Measurements from ENCODE around the gene CCDC12.

CCDC12 gene

DNA sequence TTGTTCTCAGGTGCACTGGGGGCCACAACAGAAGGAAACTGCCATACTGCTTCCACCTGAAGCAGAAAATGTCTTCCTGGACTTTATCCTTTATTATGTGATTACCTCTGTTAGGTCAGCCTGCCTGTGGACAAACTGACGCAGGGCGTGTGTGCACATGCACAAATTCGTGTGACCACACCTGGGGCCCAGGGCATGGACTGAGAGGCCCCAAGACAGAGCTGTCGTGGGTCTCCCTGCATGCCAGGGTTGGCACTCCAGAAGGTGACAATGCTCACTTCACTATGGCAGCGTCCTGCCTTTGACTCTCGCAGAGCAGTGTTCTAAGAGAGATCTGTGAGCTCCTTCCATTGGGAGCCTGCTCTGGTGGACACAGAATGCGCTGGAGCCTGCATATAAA is 34.5 kb downstream of the CCDC12 start:
- H3K27ac Mint-ChIP-seq, result no peak overlapping the region
- H3K9me3 Mint-ChIP-seq, result no peaks in the 10 kb centered on the region
- peaks cover 32% of the 10 kb centered on the region for H3K36me3 Mint-ChIP-seq (ENCODE audit: low read depth)
- no peak overlapping the region for H3K4me3 Mint-ChIP-seq
- no peaks in the 10 kb centered on the region for H3K27me3 Mint-ChIP-seq (ENCODE audit: low read depth)
- H3K4me1 Mint-ChIP-seq (ENCODE audit: low read depth), result peaks cover 55% of the 10 kb centered on the region

DNA sequence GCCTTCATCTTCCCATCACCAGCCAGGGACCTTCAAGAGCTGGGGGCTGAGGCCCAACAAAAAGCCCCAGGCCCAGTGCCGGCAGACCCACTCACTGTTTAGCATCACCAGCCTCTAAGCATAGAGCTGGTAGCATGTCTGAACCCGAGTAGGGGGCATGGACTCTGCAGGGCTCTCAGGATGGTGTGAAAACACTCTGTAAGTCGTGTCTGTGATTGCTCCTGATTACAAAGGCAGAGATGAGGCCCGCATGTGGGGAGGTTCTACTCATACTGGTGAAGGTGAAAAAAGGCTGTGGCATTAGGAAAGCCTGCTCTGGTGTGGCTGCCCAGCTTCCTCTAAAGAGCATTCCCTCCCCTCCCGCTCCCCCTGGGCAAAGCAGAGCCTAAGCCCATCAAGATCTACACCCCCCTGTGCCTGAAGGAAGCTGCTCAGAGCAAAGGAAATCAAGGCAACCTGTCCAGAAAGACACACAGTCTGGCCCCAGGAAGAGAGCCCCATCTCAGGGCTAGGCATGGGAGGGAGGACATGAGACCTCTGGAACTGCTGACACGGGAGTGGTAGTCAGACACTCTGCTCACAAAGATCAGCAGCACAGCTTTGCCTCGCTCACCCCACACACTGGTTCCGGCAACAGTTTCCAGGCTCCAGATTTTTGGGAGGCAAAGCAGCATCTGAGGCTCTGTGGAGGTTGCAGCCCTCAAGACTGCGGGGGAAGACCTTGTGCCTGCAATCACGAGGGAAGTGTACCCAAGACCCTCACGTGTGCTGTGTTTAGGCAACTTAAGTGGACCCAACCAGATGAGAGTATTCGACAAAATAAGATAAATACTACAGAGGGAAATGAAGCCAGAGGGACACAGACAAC is 36.7 kb downstream of the CCDC12 start:
- peaks cover 33% of the 10 kb centered on the region for H3K4me1 Mint-ChIP-seq (ENCODE audit: low read depth)

DNA sequence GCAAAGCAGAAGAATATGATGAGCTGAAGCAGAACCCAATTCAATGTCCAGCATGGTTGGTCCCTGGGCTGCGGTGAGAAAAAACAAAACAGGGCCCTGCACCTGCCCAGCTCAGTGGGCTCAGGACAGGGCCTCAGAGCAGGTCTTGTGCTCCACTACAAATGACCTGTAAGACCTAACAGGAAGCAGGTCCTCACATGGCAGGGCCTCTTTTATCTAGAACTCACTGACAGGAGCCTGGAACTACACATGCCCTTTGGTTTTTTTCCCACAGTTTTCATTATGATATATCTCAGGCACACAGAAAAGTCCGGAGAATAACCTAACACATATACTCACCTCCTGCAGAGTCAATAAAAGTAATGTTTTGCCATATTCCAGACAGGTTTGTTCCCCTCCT is 38.4 kb downstream of the CCDC12 start:
- no peaks in the 10 kb centered on the region for H3K27me3 Mint-ChIP-seq (ENCODE audit: low read depth)
- H3K4me1 Mint-ChIP-seq (ENCODE audit: low read depth), result peaks cover 26% of the 10 kb centered on the region
- H3K36me3 Mint-ChIP-seq (ENCODE audit: low read depth), result peaks cover 19% of the 10 kb centered on the region

More for the DNA sequence above, 36.7 kb downstream of the CCDC12 start:
- Mint-ChIP-seq H3K27me3 (ENCODE audit: low read depth) (no peaks in the 10 kb centered on the region), H3K36me3 (ENCODE audit: low read depth) (peaks cover 22% of the 10 kb centered on the region), H3K27ac (no peak overlapping the region), H3K9me3 (no peaks in the 10 kb centered on the region), H3K4me3 (no peak overlapping the region)

DNA sequence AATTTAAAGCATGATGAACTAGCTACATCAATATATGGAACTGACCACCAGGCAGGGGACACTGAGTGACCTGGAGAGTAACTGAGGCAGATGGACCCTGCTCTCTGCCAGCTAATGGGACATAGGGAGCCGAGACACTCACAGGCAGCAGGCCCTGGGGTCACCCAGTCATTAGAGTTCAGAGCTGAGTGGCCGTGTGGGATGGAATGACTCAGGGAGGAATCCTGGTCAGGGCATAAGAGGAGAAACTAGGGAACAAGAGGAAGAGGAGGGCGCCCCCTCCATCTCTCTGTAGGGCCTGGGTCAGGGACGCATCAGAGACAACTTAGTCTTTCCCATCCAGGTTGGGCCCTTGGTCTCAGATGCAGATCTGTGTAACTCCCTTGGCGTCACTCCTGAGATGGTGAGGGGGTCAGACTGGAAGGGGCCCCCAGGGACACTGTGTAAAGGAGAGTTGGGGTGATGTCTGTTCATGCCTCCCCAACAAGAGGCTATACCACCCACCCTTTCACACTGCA is 39.8 kb downstream of the CCDC12 start:
- Mint-ChIP-seq H3K27ac (peak overlapping the region; percentile 31), H3K4me1 (ENCODE audit: low read depth) (peaks cover 27% of the 10 kb centered on the region), H3K27me3 (ENCODE audit: low read depth) (no peaks in the 10 kb centered on the region), H3K4me3 (no peak overlapping the region), H3K36me3 (ENCODE audit: low read depth) (peaks cover 15% of the 10 kb centered on the region), H3K9me3 (no peaks in the 10 kb centered on the region)

More for the DNA sequence above, 38.4 kb downstream of the CCDC12 start:
- Mint-ChIP-seq H3K27ac (no peak overlapping the region), H3K4me3 (no peak overlapping the region), H3K9me3 (no peaks in the 10 kb centered on the region)

DNA sequence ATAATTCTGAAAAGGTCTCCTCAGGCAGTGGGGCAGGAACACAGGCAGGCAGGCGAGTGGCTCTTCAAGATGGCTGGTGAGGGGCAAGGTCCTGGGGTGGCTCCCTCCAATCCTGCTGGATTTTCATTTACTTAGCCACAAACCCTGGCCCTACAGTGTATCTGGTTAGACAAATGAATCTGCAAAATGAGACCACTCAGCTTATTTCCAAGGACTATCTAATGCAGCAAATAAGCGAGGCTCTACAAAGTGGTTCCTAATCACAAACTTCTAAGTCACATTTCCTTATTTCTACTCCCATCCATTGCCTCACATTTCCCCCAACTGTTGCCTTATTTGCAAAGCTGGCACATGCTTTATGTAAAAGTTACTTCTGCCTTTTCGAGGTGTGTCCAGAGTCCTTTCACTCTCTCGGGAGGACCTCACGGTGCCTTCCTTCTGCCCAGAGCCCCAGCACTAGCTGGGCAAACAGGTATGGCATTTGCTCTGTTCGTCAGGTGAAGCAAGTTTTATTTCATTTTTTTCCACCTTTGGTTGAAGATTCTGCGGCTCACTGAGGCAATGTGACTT is 40.5 kb downstream of the CCDC12 start:
- peaks cover 16% of the 10 kb centered on the region for H3K36me3 Mint-ChIP-seq (ENCODE audit: low read depth)
- H3K4me1 Mint-ChIP-seq (ENCODE audit: low read depth), result peaks cover 33% of the 10 kb centered on the region
- no peaks in the 10 kb centered on the region for H3K9me3 Mint-ChIP-seq
- H3K27me3 Mint-ChIP-seq (ENCODE audit: low read depth), result no peaks in the 10 kb centered on the region
- H3K27ac Mint-ChIP-seq, result peak overlapping the region; percentile 12
- no peak overlapping the region for H3K4me3 Mint-ChIP-seq

DNA sequence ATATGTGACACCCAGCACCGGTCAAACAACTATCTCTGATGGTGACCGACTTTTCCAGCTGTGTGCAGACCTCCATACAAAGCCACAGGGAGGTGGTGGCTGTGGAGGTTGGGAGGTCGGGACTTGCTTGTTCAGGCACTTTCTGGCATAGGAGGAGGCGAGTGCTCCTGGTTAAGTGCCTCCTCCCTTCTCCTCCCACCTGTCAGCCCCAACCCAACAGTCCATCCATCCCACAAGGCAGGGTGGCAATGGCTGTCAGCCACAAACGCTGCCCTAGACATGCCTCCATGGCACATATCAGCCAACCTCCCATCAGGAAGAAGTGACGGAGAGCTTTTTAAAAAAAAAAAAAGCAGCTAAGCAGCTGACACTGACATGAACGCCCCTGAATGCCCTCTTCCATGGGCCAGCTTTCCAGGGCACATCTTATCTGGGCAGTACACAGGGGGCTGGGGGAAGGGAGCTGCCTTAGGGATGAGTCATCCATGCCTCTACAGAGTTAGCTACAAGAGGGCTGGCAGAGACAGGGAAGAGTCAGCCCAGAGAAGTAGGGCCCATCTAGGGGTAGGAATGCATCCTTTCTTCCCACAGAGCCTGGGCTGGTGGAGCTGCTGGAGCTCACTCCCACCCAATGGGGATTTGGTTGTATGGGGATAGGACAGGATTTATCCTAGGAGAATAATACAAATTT is 41.2 kb downstream of the CCDC12 start:
- Mint-ChIP-seq H3K4me3 (no peak overlapping the region), H3K36me3 (ENCODE audit: low read depth) (peaks cover 18% of the 10 kb centered on the region), H3K9me3 (no peaks in the 10 kb centered on the region), H3K27ac (no peak overlapping the region), H3K27me3 (ENCODE audit: low read depth) (no peaks in the 10 kb centered on the region), H3K4me1 (ENCODE audit: low read depth) (peaks cover 35% of the 10 kb centered on the region)

DNA sequence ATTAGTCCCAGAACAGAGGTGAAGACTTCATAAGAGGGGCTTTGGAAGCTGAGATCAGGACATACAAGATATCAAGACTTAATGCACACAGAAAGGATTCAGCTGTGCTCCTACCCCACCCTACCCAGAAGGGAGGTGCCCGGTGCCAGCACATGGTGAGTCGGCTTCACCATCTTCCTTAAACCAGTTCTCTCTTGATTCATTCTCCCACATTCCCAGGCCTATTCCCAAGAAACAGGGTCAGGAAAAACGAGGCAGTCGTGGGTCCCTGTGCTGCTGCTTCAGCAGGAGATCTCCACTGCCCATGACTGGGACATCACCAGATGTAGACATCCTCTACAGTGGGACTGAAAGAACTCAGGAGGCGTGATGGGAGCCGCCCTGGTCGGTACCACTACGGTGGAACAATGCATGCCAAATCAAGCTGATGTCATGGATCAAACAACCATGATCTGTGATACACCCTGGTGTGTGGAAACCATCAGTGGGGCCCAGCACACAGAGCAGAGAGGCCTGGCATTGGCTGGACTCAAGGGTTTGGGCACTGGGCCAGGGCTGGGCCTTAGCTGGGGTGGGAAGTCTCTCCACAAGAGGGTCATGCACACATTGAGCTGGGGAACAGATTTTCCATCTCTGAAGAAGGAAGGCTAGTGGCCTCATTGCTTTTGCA is 41.9 kb downstream of the CCDC12 start:
- Mint-ChIP-seq H3K27me3 (ENCODE audit: low read depth) (no peaks in the 10 kb centered on the region), H3K9me3 (no peaks in the 10 kb centered on the region), H3K36me3 (ENCODE audit: low read depth) (peaks cover 15% of the 10 kb centered on the region), H3K27ac (no peak overlapping the region), H3K4me1 (ENCODE audit: low read depth) (peaks cover 36% of the 10 kb centered on the region), H3K4me3 (no peak overlapping the region)

DNA sequence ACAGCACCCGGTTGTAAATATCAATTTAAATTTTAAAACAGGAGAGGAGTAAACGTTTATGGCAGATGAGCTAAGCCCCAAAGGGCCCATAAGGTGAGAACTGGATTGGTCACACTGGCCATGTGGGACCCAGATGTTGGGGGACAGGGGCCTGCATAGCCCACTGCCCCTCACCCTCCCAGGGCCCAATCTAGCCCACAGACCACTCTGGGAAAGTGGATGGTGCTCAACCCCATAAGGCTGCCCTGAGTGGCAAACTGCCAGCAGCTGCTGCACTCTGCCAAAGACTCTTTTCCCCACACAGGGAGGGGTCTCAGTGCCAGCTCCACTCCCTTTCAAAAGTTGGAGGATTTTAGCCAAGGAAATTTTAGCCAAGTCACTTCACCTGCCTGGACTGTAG is 42.5 kb downstream of the CCDC12 start:
- Mint-ChIP-seq H3K4me1 (ENCODE audit: low read depth) (peaks cover 40% of the 10 kb centered on the region), H3K27ac (no peak overlapping the region), H3K4me3 (no peak overlapping the region), H3K27me3 (ENCODE audit: low read depth) (no peaks in the 10 kb centered on the region), H3K36me3 (ENCODE audit: low read depth) (peaks cover 18% of the 10 kb centered on the region), H3K9me3 (peaks cover 4% of the 10 kb centered on the region)

DNA sequence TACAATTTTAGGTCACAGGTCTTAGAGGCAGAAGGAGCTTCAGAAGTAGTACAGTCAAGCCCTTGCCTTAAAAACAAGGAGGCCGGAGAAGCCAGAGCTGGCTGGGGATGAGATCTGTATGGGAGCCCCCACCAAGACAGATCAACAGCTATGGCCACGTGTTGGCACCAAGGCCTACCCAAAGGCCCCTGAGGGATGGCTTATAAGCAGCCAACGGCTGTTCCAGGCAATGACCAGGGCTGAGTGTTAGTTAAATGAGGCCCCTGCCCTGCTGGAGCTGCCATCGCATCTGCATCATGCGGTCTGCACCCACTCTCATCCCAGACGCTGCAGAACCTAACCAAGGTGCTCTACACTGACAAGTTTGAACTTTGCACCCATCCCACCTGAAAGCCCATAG is 43.3 kb downstream of the CCDC12 start:
- H3K4me3 Mint-ChIP-seq, result no peak overlapping the region
- peaks cover 43% of the 10 kb centered on the region for H3K4me1 Mint-ChIP-seq (ENCODE audit: low read depth)
- no peak overlapping the region for H3K27ac Mint-ChIP-seq
- no peaks in the 10 kb centered on the region for H3K27me3 Mint-ChIP-seq (ENCODE audit: low read depth)
- peaks cover 22% of the 10 kb centered on the region for H3K36me3 Mint-ChIP-seq (ENCODE audit: low read depth)
- peaks cover 12% of the 10 kb centered on the region for H3K9me3 Mint-ChIP-seq

DNA sequence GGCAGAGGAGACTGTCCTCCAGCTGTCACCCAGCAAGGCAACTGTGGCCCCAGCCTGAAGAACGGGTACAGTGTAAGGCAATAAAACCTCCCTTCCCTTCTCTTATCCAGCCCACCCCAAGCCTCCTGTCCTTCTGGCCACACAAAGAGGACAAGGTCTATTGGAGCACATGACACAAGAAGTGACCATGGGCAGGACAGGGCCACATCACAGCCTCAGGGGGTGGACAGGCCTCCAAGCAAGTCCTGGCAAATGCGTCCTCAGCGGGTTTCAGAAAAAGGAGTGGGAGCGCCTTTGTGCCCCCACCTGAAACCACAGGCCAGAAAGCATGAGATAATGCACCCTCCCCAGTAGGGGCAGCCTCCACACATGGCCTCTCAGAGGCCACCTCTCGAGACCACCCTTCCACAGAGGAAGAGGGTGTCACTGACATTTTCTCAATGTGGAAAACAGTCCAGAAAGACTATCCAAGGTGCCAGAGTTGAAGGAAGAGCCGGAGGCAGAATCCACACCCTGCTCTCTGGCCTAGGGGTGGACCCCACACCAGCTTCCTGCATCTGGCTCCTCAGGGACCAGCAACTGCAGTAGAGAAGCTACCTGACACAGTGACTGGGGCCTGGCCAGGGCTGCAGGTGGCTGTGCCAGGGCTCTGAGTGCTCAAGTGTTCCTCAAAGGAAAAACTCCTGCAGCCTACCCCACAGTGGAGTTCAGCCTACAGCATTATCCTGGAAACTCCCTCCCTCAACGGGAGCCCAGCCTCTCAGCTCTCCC is 43.9 kb downstream of the CCDC12 start:
- H3K27ac Mint-ChIP-seq, result peak overlapping the region; percentile 61
- H3K4me3 Mint-ChIP-seq, result no peak overlapping the region
- no peaks in the 10 kb centered on the region for H3K27me3 Mint-ChIP-seq (ENCODE audit: low read depth)
- H3K36me3 Mint-ChIP-seq (ENCODE audit: low read depth), result peaks cover 21% of the 10 kb centered on the region
- peaks cover 12% of the 10 kb centered on the region for H3K9me3 Mint-ChIP-seq
- peaks cover 45% of the 10 kb centered on the region for H3K4me1 Mint-ChIP-seq (ENCODE audit: low read depth)

DNA sequence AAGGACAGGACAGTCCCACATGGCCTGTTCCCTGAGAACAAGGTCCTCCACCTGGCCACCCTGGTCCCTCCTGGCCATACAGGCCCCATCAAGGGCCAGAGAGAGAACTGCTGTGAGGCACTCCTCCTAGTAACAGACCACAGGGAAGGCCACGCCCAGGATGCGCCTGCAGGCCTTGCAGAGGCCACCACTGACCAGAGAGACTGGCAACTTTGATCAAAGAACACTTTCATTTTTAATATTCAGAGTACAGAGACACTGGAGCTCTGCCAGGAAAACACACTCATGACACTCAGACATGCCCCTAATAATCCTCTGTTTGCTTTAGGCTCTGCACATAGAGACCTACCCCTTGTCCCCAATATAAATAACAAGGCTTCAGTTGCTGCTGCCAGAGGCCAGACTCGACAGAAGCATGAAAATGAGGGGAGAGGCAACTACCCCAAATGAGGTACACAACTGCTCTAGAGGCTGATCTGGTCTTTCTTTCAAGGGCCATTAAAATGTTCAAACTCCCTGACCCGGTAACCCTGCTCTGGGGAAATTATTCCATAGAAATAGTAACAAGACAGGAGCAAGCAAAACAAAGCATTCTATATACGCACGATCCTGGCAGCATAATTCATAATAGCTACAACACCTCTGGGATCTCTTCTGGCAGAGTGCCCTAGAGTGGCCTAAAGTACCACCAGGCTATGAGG is 44.8 kb downstream of the CCDC12 start:
- H3K36me3 Mint-ChIP-seq (ENCODE audit: low read depth), result peaks cover 27% of the 10 kb centered on the region
- H3K9me3 Mint-ChIP-seq, result peaks cover 12% of the 10 kb centered on the region
- H3K27ac Mint-ChIP-seq, result peak overlapping the region; percentile 61
- H3K27me3 Mint-ChIP-seq (ENCODE audit: low read depth), result no peaks in the 10 kb centered on the region
- peak overlapping the region; percentile 25 for H3K4me3 Mint-ChIP-seq
- peaks cover 53% of the 10 kb centered on the region for H3K4me1 Mint-ChIP-seq (ENCODE audit: low read depth)

DNA sequence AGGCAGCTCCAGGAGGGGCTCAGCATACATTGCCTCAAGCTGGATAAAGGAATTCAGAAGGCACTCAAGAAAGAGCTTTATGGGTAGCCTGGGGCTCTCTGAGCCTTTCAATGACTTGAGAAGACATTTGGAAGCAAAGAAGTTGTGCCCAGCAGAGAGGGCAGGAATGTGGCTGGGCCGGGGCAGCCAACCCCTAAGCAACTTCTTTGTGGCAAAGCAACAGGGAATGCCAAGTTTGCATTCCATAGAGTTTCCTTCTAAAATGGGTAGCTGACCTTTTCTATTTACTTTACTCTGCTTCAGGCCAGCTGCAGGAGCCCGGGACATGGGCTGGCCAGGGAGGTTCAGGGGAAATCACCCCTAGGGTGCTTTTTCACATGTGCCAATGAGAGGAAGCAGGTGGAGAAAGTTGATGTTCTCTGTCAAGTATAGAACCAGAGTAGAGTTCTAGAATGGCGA is 45.6 kb downstream of the CCDC12 start:
- H3K36me3 Mint-ChIP-seq (ENCODE audit: low read depth), result peaks cover 27% of the 10 kb centered on the region
- peaks cover 12% of the 10 kb centered on the region for H3K9me3 Mint-ChIP-seq
- H3K27me3 Mint-ChIP-seq (ENCODE audit: low read depth), result no peaks in the 10 kb centered on the region
- H3K27ac Mint-ChIP-seq, result peak overlapping the region; percentile 61
- H3K4me3 Mint-ChIP-seq, result peak overlapping the region; percentile 18
- peaks cover 59% of the 10 kb centered on the region for H3K4me1 Mint-ChIP-seq (ENCODE audit: low read depth)
